ENCODE measurements around the gene WDR31.

The WDR31 gene

GRCh38 chr9:113360242-113360842, 20.3 kb upstream of the WDR31 start:
- H3K4me3 ChIP-seq (ENCODE audit: low read length in 2 of 2): no peak overlapping the region
- no peak overlapping the region for H3K4ac ChIP-seq (ENCODE audit: low read length)
- H4K91ac ChIP-seq (ENCODE audit: low read depth, low read length, poor library complexity): no peak overlapping the region
- H3K18ac ChIP-seq (ENCODE audit: low read length): no peak overlapping the region
- no peak overlapping the region for H3K23ac ChIP-seq (ENCODE audit: low read depth, low read length, poor library complexity)
- no peak overlapping the region for H2BK12ac ChIP-seq (ENCODE audit: low read length)
- H3K14ac ChIP-seq (ENCODE audit: low read length): no peak overlapping the region
- no peak overlapping the region for H3K4me2 ChIP-seq (ENCODE audit: insufficient read depth, low read length, poor library complexity, severe bottlenecking)
- no peaks in the 10 kb centered on the region for H3K79me1 ChIP-seq (ENCODE audit: low read depth, low read length)
- H3K27me3 ChIP-seq (ENCODE audit: control insufficient read depth in 3 of 3, insufficient read depth in 3 of 3, low read depth in 1 of 3, low read length in 3 of 3): peaks cover 0 to 38% (median 0%) of the 10 kb centered on the region in 3 experiments
- peaks cover 8 to 9% of the 10 kb centered on the region in 2 donors for H3K4me1 ChIP-seq (ENCODE audit: control insufficient read depth in 2 of 2, insufficient read depth in 1 of 2, low read depth in 1 of 2, low read length in 2 of 2)
- no peak overlapping the region for H3K9ac ChIP-seq (ENCODE audit: low read depth, low read length, poor library complexity)
- no peak overlapping the region for H2AK5ac ChIP-seq (ENCODE audit: low read depth, low read length)
- no peak overlapping the region for H2AFZ ChIP-seq (ENCODE audit: low read length)
- H3K27ac ChIP-seq (replicated peaks; ENCODE audit: low read length): no peak overlapping the region
- no peaks in the 10 kb centered on the region for H3K9me3 ChIP-seq (replicated peaks in 1 of 2; ENCODE audit: control insufficient read depth in 2 of 2, insufficient read depth in 1 of 2, low read depth in 1 of 2, low read length in 2 of 2)
- no peaks in the 10 kb centered on the region for H3K36me3 ChIP-seq (replicated peaks in 1 of 2; ENCODE audit: control insufficient read depth in 2 of 2, insufficient read depth in 2 of 2, low read length in 2 of 2)
- no peak overlapping the region for H2BK5ac ChIP-seq (ENCODE audit: low read length)
- no peak overlapping the region for H2BK15ac ChIP-seq (ENCODE audit: low read length)
- 100% methylated on average over 2 of the region's 15 CpGs; no CpG with 5 or more reads in 1 of the 2 donors for WGBS, 2 donors (ENCODE audit: extremely low coverage in 2 of 2, insufficient read length in 2 of 2, insufficient replicate concordance in 1 of 2)
- no peak overlapping the region for H4K8ac ChIP-seq (ENCODE audit: low read depth, low read length)
- no peak overlapping the region for H2BK120ac ChIP-seq (ENCODE audit: low read depth, low read length)
- DNase-seq (ENCODE audit: low spot score): no peak

GRCh38 chr9:113359385-113359784, 19.3 kb upstream of the WDR31 start:
- Histone ChIP-seq H2BK15ac (ENCODE audit: low read length) (no peak overlapping the region), H2AK5ac (ENCODE audit: low read depth, low read length) (no peak overlapping the region), H3K36me3 (replicated peaks in 1 of 2; ENCODE audit: control insufficient read depth in 2 of 2, insufficient read depth in 2 of 2, low read length in 2 of 2) (no peaks in the 10 kb centered on the region), H2BK120ac (ENCODE audit: low read depth, low read length) (no peak overlapping the region), H4K91ac (ENCODE audit: low read depth, low read length, poor library complexity) (no peak overlapping the region), H3K18ac (ENCODE audit: low read length) (no peak overlapping the region), H3K4me1 (ENCODE audit: control insufficient read depth in 2 of 2, insufficient read depth in 1 of 2, low read depth in 1 of 2, low read length in 2 of 2) (peaks cover 8 to 9% of the 10 kb centered on the region in 2 donors), H2BK5ac (ENCODE audit: low read length) (no peak overlapping the region), H3K9me3 (replicated peaks in 1 of 2; ENCODE audit: control insufficient read depth in 2 of 2, insufficient read depth in 1 of 2, low read depth in 1 of 2, low read length in 2 of 2) (no peaks in the 10 kb centered on the region), H3K14ac (ENCODE audit: low read length) (no peak overlapping the region), H2AFZ (ENCODE audit: low read length) (no peak overlapping the region), H3K4ac (ENCODE audit: low read length) (no peak overlapping the region), H3K27me3 (ENCODE audit: control insufficient read depth in 3 of 3, insufficient read depth in 3 of 3, low read depth in 1 of 3, low read length in 3 of 3) (peaks cover 0 to 46% (median 0%) of the 10 kb centered on the region in 3 experiments), H3K4me2 (ENCODE audit: insufficient read depth, low read length, poor library complexity, severe bottlenecking) (no peak overlapping the region), H4K8ac (ENCODE audit: low read depth, low read length) (no peak overlapping the region), H3K27ac (replicated peaks; ENCODE audit: low read length) (no peak overlapping the region), H3K4me3 (ENCODE audit: low read length in 2 of 2) (no peak overlapping the region), H3K9ac (ENCODE audit: low read depth, low read length, poor library complexity) (no peak overlapping the region), H3K79me1 (ENCODE audit: low read depth, low read length) (no peaks in the 10 kb centered on the region), H3K23ac (ENCODE audit: low read depth, low read length, poor library complexity) (no peak overlapping the region), H2BK12ac (ENCODE audit: low read length) (no peak overlapping the region)
- DNase-seq (ENCODE audit: low spot score): no peak
- WGBS, 2 donors (ENCODE audit: extremely low coverage in 2 of 2, insufficient read length in 2 of 2, insufficient replicate concordance in 1 of 2): no CpG with 5 or more reads among the region's 1 CpG

GRCh38 chr9:113356686-113357292, 16.7 kb upstream of the WDR31 start:
- H3K23ac ChIP-seq (ENCODE audit: low read depth, low read length, poor library complexity): no peak overlapping the region
- H4K91ac ChIP-seq (ENCODE audit: low read depth, low read length, poor library complexity): no peak overlapping the region
- no peak overlapping the region for H3K18ac ChIP-seq (ENCODE audit: low read length)
- H3K9me3 ChIP-seq (replicated peaks in 1 of 2; ENCODE audit: control insufficient read depth in 2 of 2, insufficient read depth in 1 of 2, low read depth in 1 of 2, low read length in 2 of 2): no peaks in the 10 kb centered on the region
- no CpG with 5 or more reads among the region's 7 CpGs for WGBS, 2 donors (ENCODE audit: extremely low coverage in 2 of 2, insufficient read length in 2 of 2, insufficient replicate concordance in 1 of 2)
- peaks cover 0 to 57% (median 3%) of the 10 kb centered on the region in 3 experiments for H3K27me3 ChIP-seq (ENCODE audit: control insufficient read depth in 3 of 3, insufficient read depth in 3 of 3, low read depth in 1 of 3, low read length in 3 of 3)
- DNase-seq (ENCODE audit: low spot score): no peak
- H2BK12ac ChIP-seq (ENCODE audit: low read length): no peak overlapping the region
- no peak overlapping the region for H2AK5ac ChIP-seq (ENCODE audit: low read depth, low read length)
- no peak overlapping the region for H3K4me2 ChIP-seq (ENCODE audit: insufficient read depth, low read length, poor library complexity, severe bottlenecking)
- no peak overlapping the region for H3K27ac ChIP-seq (replicated peaks; ENCODE audit: low read length)
- H2BK5ac ChIP-seq (ENCODE audit: low read length): no peak overlapping the region
- H3K4me3 ChIP-seq (ENCODE audit: low read length in 2 of 2): no peak overlapping the region
- H3K4ac ChIP-seq (ENCODE audit: low read length): no peak overlapping the region
- no peaks in the 10 kb centered on the region for H3K36me3 ChIP-seq (replicated peaks in 1 of 2; ENCODE audit: control insufficient read depth in 2 of 2, insufficient read depth in 2 of 2, low read length in 2 of 2)
- H3K9ac ChIP-seq (ENCODE audit: low read depth, low read length, poor library complexity): no peak overlapping the region
- no peak overlapping the region for H3K14ac ChIP-seq (ENCODE audit: low read length)
- H3K4me1 ChIP-seq (ENCODE audit: control insufficient read depth in 2 of 2, insufficient read depth in 1 of 2, low read depth in 1 of 2, low read length in 2 of 2): peaks cover 2 to 5% of the 10 kb centered on the region in 2 donors
- H2BK120ac ChIP-seq (ENCODE audit: low read depth, low read length): no peak overlapping the region
- H3K79me1 ChIP-seq (ENCODE audit: low read depth, low read length): no peaks in the 10 kb centered on the region
- H2BK15ac ChIP-seq (ENCODE audit: low read length): no peak overlapping the region
- no peak overlapping the region for H4K8ac ChIP-seq (ENCODE audit: low read depth, low read length)
- H2AFZ ChIP-seq (ENCODE audit: low read length): no peak overlapping the region

DNA sequence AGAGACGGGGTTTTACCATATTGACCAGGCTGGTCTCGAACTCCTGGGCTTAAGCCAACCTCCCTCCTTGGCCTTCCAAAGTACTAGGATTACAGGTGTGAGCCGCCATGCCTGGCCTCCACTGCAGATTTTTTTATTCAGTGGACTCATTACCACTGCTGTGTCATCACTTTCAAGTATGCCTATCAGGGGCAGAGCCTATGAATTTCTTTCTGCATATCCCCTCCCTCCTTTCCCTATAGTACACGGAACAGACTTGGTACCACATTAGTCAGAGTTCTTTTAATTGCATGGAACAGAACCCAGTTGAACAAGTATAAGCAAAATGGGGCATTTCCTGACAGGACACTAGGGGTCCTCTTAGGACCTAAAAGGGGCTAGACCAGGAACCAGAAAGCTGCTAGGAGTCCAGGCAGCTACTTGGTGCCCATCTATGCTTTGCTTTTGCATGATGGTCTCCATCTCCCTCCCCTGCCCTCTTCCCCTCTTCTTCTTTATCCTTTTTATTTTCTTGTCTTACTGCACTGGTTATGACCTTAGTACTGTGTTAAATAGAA, 15.0 kb upstream of the WDR31 start:
- WGBS, 2 donors (ENCODE audit: extremely low coverage in 2 of 2, insufficient read length in 2 of 2, insufficient replicate concordance in 1 of 2): no CpG with 5 or more reads among the region's 4 CpGs
- no peak for DNase-seq (ENCODE audit: low spot score)

More for the DNA sequence above, 15.0 kb upstream of the WDR31 start:
- H3K23ac ChIP-seq (ENCODE audit: low read depth, low read length, poor library complexity): no peak overlapping the region
- H2AFZ ChIP-seq (ENCODE audit: low read length): no peak overlapping the region
- H4K8ac ChIP-seq (ENCODE audit: low read depth, low read length): no peak overlapping the region
- no peaks in the 10 kb centered on the region for H3K9me3 ChIP-seq (replicated peaks in 1 of 2; ENCODE audit: control insufficient read depth in 2 of 2, insufficient read depth in 1 of 2, low read depth in 1 of 2, low read length in 2 of 2)
- no peak overlapping the region for H3K4me2 ChIP-seq (ENCODE audit: insufficient read depth, low read length, poor library complexity, severe bottlenecking)
- no peak overlapping the region for H3K14ac ChIP-seq (ENCODE audit: low read length)
- H3K9ac ChIP-seq (ENCODE audit: low read depth, low read length, poor library complexity): no peak overlapping the region
- H3K4ac ChIP-seq (ENCODE audit: low read length): no peak overlapping the region
- no peak overlapping the region for H2BK12ac ChIP-seq (ENCODE audit: low read length)
- no peak overlapping the region for H2AK5ac ChIP-seq (ENCODE audit: low read depth, low read length)
- no peaks in the 10 kb centered on the region for H3K4me1 ChIP-seq (ENCODE audit: control insufficient read depth in 2 of 2, insufficient read depth in 1 of 2, low read depth in 1 of 2, low read length in 2 of 2)
- H3K27ac ChIP-seq (replicated peaks; ENCODE audit: low read length): no peak overlapping the region
- H2BK15ac ChIP-seq (ENCODE audit: low read length): no peak overlapping the region
- peaks cover 4 to 62% (median 17%) of the 10 kb centered on the region in 3 experiments for H3K27me3 ChIP-seq (ENCODE audit: control insufficient read depth in 3 of 3, insufficient read depth in 3 of 3, low read depth in 1 of 3, low read length in 3 of 3)
- H3K4me3 ChIP-seq (ENCODE audit: low read length in 2 of 2): no peak overlapping the region
- H2BK5ac ChIP-seq (ENCODE audit: low read length): no peak overlapping the region
- no peaks in the 10 kb centered on the region for H3K36me3 ChIP-seq (replicated peaks in 1 of 2; ENCODE audit: control insufficient read depth in 2 of 2, insufficient read depth in 2 of 2, low read length in 2 of 2)
- no peaks in the 10 kb centered on the region for H3K79me1 ChIP-seq (ENCODE audit: low read depth, low read length)
- no peak overlapping the region for H4K91ac ChIP-seq (ENCODE audit: low read depth, low read length, poor library complexity)
- no peak overlapping the region for H2BK120ac ChIP-seq (ENCODE audit: low read depth, low read length)
- no peak overlapping the region for H3K18ac ChIP-seq (ENCODE audit: low read length)
